ENCODE data around the gene LMCD1. TPM values are rescaled to one million over a fixed set of nuclear protein-coding genes. Genes with fewer than 3 reads are reported as not detected.

The LMCD1 gene
- polyA plus RNA-seq, 3 donors: 0.09 to 0.51 TPM; not detected in 1

DNA sequence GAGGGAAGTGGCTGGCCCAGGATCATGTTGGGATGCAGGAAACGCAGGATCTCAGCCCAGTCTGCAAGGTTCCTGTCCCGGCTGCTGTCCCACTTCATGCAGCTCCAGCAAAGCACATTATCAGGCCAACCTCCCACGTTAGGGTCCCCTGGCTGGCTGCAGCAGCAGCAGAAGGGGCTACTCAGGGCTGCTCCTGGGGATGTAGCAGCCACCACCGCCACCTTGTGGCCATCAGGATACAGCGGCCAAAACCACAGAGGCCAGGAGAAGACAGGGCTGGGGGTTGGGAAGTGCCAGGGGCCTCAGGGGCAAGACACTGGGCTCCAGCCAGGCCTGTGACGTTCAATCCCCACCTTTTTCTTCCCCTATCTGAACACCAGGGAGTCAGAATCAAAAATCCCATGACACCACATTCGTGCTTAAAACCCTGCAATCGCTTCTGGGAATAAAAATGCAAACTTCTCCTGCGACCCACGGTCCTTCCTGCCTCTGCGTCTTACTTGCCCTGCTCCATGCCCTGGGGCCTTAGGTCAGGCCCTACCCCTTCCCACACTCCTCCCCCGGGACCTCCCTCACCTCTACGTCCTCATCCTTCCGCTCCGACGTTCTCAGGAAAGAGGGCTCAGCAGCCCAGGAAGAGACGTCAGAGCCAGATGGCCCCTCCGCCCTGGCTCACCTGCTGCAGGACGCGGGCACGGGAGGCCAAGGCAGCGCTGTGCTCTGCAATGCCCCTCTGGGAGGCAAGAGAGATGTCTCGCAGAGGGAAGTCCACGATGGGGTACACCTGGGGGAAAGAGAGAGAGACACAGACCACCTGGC is 121.5 kb downstream of the LMCD1 start:
- Histone ChIP-seq H3K4me2 (replicated peaks; ENCODE audit: extremely low read depth, low read length, poor library complexity, severe bottlenecking) (no peak overlapping the region), H3K4me3 (replicated peaks in 1 of 3; ENCODE audit: low read depth in 2 of 3, low read length in 3 of 3) (no peak overlapping the region), H3K36me3 (replicated peaks in 1 of 2; ENCODE audit: control insufficient read depth in 1 of 2, insufficient read depth in 2 of 2, low read length in 2 of 2) (no peaks in the 10 kb centered on the region), H3K27me3 (ENCODE audit: control insufficient read depth in 2 of 2, insufficient read depth in 2 of 2, low read length in 2 of 2) (no peaks in the 10 kb centered on the region), H3K9me3 (replicated peaks in 1 of 2; ENCODE audit: control insufficient read depth in 1 of 2, insufficient read depth in 1 of 2, low read length in 2 of 2) (peaks cover 6 to 13% of the 10 kb centered on the region in 2 donors), H3K79me2 (ENCODE audit: insufficient read depth, low read length) (no peaks in the 10 kb centered on the region), H3K9ac (ENCODE audit: insufficient read depth, low read length, poor library complexity, severe bottlenecking) (no peak overlapping the region), H3K27ac (ENCODE audit: low read depth in 1 of 2, low read length in 2 of 2) (no peak overlapping the region), H2AFZ (ENCODE audit: insufficient read depth, low read depth, low read length, poor library complexity, severe bottlenecking) (no peak overlapping the region), H3K4me1 (ENCODE audit: control insufficient read depth in 1 of 2, insufficient read depth in 2 of 2, low read length in 2 of 2) (no peaks in the 10 kb centered on the region), H4K20me1 (ENCODE audit: insufficient read depth, low read length) (no peaks in the 10 kb centered on the region)
- Mint-ChIP-seq H3K27me3 (ENCODE audit: low read depth in 3 of 3) (peaks cover 3 to 7% (median 4%) of the 10 kb centered on the region in 3 donors), H3K9me3 (peaks cover 0 to 14% (median 7%) of the 10 kb centered on the region in 7 donors), H3K27ac (peak overlapping the region in 1 of 7 donors; percentile 17), H3K4me1 (peaks cover 4% of the 10 kb centered on the region), H3K4me3 (peak overlapping the region in 1 of 2 donors; percentile 30), H3K36me3 (no peaks in the 10 kb centered on the region)
- peak in 1 of 3 donors; percentile 27 for DNase-seq
- intact Hi-C loops (cut with micrococcal nuclease): loop anchor here (5.0 to 10.0 kb wide), 2 partner anchors 178 to 181 kb away; no protein-coding TSS in a partner anchor
- 41% methylated on average over 23 of the region's 24 CpGs for WGBS (ENCODE audit: insufficient coverage)
- TF ChIP-seq, protein P1, sequence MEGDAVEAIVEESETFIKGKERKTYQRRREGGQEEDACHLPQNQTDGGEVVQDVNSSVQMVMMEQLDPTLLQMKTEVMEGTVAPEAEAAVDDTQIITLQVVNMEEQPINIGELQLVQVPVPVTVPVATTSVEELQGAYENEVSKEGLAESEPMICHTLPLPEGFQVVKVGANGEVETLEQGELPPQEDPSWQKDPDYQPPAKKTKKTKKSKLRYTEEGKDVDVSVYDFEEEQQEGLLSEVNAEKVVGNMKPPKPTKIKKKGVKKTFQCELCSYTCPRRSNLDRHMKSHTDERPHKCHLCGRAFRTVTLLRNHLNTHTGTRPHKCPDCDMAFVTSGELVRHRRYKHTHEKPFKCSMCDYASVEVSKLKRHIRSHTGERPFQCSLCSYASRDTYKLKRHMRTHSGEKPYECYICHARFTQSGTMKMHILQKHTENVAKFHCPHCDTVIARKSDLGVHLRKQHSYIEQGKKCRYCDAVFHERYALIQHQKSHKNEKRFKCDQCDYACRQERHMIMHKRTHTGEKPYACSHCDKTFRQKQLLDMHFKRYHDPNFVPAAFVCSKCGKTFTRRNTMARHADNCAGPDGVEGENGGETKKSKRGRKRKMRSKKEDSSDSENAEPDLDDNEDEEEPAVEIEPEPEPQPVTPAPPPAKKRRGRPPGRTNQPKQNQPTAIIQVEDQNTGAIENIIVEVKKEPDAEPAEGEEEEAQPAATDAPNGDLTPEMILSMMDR (IDR thresholded peaks at IDR 0.05): peak; percentile 84

DNA sequence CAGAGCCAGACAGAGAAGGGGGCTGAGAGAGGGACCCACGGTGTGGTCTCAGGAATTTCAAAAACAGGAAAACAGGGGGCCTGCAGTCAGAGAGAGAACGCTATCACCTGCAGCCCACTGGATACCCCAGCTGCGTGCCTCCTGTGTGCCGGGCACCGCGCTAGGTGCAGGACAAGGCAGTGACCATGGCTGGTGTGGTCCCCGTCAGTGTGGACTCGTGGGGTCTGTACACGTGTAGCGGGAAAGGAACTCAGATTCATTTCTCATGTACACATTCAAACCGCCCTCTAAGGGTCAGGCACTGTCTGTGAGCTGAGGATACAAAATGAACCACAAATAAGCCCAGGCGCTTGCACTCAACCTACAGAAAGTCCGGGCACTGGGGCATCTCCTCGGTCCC is 122.1 kb downstream of the LMCD1 start:
- Histone ChIP-seq H3K27ac (ENCODE audit: low read depth in 1 of 2, low read length in 2 of 2) (no peak overlapping the region), H3K9ac (ENCODE audit: insufficient read depth, low read length, poor library complexity, severe bottlenecking) (no peak overlapping the region), H3K4me2 (replicated peaks; ENCODE audit: extremely low read depth, low read length, poor library complexity, severe bottlenecking) (no peak overlapping the region), H3K4me1 (ENCODE audit: control insufficient read depth in 1 of 2, insufficient read depth in 2 of 2, low read length in 2 of 2) (no peaks in the 10 kb centered on the region), H2AFZ (ENCODE audit: insufficient read depth, low read depth, low read length, poor library complexity, severe bottlenecking) (no peak overlapping the region), H3K9me3 (replicated peaks in 1 of 2; ENCODE audit: control insufficient read depth in 1 of 2, insufficient read depth in 1 of 2, low read length in 2 of 2) (peaks cover 6 to 7% of the 10 kb centered on the region in 2 donors), H3K36me3 (replicated peaks in 1 of 2; ENCODE audit: control insufficient read depth in 1 of 2, insufficient read depth in 2 of 2, low read length in 2 of 2) (no peaks in the 10 kb centered on the region), H4K20me1 (ENCODE audit: insufficient read depth, low read length) (no peaks in the 10 kb centered on the region), H3K4me3 (replicated peaks in 1 of 3; ENCODE audit: low read depth in 2 of 3, low read length in 3 of 3) (no peak overlapping the region), H3K79me2 (ENCODE audit: insufficient read depth, low read length) (no peaks in the 10 kb centered on the region), H3K27me3 (ENCODE audit: control insufficient read depth in 2 of 2, insufficient read depth in 2 of 2, low read length in 2 of 2) (no peaks in the 10 kb centered on the region)
- H3K27ac Mint-ChIP-seq: peak overlapping the region in 1 of 7 donors; percentile 17
- H3K4me3 Mint-ChIP-seq: peak overlapping the region in 1 of 2 donors; percentile 30
- TF ChIP-seq, protein P1 (IDR thresholded peaks at IDR 0.05): no peak
- intact Hi-C loops (cut with micrococcal nuclease): loop anchor here (5.0 to 10.0 kb wide), 2 partner anchors 179 to 181 kb away; no protein-coding TSS in a partner anchor
- H3K36me3 Mint-ChIP-seq: no peaks in the 10 kb centered on the region
- H3K27me3 Mint-ChIP-seq (ENCODE audit: low read depth in 3 of 3): peaks cover 3 to 7% (median 4%) of the 10 kb centered on the region in 3 donors
- WGBS (ENCODE audit: insufficient coverage): 79% methylated on average over 11 of the region's 14 CpGs
- peaks cover 4% of the 10 kb centered on the region for H3K4me1 Mint-ChIP-seq
- DNase-seq: no peak
- peaks cover 0 to 7% (median 4%) of the 10 kb centered on the region in 7 donors for H3K9me3 Mint-ChIP-seq

Other genes starting within 250 kb of the LMCD1 start
- not detected for gene SSUH2, start 143.0 kb downstream of the LMCD1 start, polyA plus RNA-seq
- gene CAV3, start 232.0 kb downstream of the LMCD1 start, polyA plus RNA-seq: not detected

All from CD14-positive monocyte (primary cell).